IPS-15b (cell line): ENCODE measurements around the gene LRRC8B.
"Not testable (repeated sequence)": the region's sequence is repeated elsewhere in the genome, so short reads cannot be mapped to it uniquely, and the experiment has no call there.

Experiments
- H3K27me3 ChIP-seq: one replicate; pipeline ENCODE4 v1.6.1; 2013; ENCODE audit warnings: low read length; ENCODE audit not compliant: control insufficient read depth, insufficient read depth
- H3K36me3 ChIP-seq: one replicate; pipeline ENCODE4 v1.6.1; 2013; ENCODE audit warnings: low read length; ENCODE audit not compliant: control insufficient read depth, insufficient read depth
- H3K4me1 ChIP-seq: one replicate; pipeline ENCODE4 v1.6.1; 2013; ENCODE audit warnings: mild to moderate bottlenecking, low read length; ENCODE audit not compliant: control insufficient read depth, insufficient read depth
- H3K4me3 ChIP-seq: one replicate; pipeline ENCODE4 v1.5.1; 2013; ENCODE audit warnings: low read depth, low read length
- H3K9ac ChIP-seq: one replicate; pipeline ENCODE4 v1.6.1; 2013; ENCODE audit warnings: low read depth, mild to moderate bottlenecking, low read length
- H3K9me3 ChIP-seq: one replicate; pipeline ENCODE4 v1.6.1; 2013; ENCODE audit warnings: mild to moderate bottlenecking, low read length; ENCODE audit not compliant: control insufficient read depth, insufficient read depth

The LRRC8B gene

GRCh38 chr1:89578151-89578550 is 53.5 kb downstream of the LRRC8B start:
- Histone ChIP-seq H3K9me3 (no peaks in the 10 kb centered on the region), H3K36me3 (peaks cover 4% of the 10 kb centered on the region), H3K4me1 (no peaks in the 10 kb centered on the region), H3K4me3 (no peak overlapping the region), H3K27me3 (no peaks in the 10 kb centered on the region), H3K9ac (no peak overlapping the region)

- Histone ChIP-seq H3K9me3 (no peaks in the 10 kb centered on the region), H3K9ac (no peak overlapping the region), H3K4me3 (no peak overlapping the region), H3K4me1 (no peaks in the 10 kb centered on the region), H3K27me3 (no peaks in the 10 kb centered on the region), H3K36me3 (peaks cover 5% of the 10 kb centered on the region)
These were observed 54.5 kb downstream of the LRRC8B start for GRCh38 chr1:89578946-89579684.

GRCh38 chr1:89580036-89580435 is 55.4 kb downstream of the LRRC8B start:
- Histone ChIP-seq H3K36me3 (peaks cover 5% of the 10 kb centered on the region), H3K9ac (no peak overlapping the region), H3K9me3 (no peaks in the 10 kb centered on the region), H3K27me3 (no peaks in the 10 kb centered on the region), H3K4me3 (no peak overlapping the region), H3K4me1 (no peaks in the 10 kb centered on the region)

- no peaks in the 10 kb centered on the region for H3K9me3 ChIP-seq
- H3K27me3 ChIP-seq: no peaks in the 10 kb centered on the region
- H3K9ac ChIP-seq: no peak overlapping the region
- no peaks in the 10 kb centered on the region for H3K4me1 ChIP-seq
- H3K4me3 ChIP-seq: no peak overlapping the region
- H3K36me3 ChIP-seq: peaks cover 5% of the 10 kb centered on the region
These were observed 57.2 kb downstream of the LRRC8B start for GRCh38 chr1:89581859-89582258.

- Histone ChIP-seq H3K4me1 (peaks cover 1% of the 10 kb centered on the region), H3K36me3 (peaks cover 5% of the 10 kb centered on the region), H3K4me3 (no peak overlapping the region), H3K9ac (no peak overlapping the region), H3K9me3 (no peaks in the 10 kb centered on the region), H3K27me3 (no peaks in the 10 kb centered on the region)
These were observed 57.9 kb downstream of the LRRC8B start for GRCh38 chr1:89582571-89582970.

- H3K36me3 ChIP-seq: peaks cover 5% of the 10 kb centered on the region
- H3K27me3 ChIP-seq: no peaks in the 10 kb centered on the region
- peaks cover 4% of the 10 kb centered on the region for H3K4me1 ChIP-seq
- no peak overlapping the region for H3K4me3 ChIP-seq
- H3K9ac ChIP-seq: no peak overlapping the region
- no peaks in the 10 kb centered on the region for H3K9me3 ChIP-seq
These were observed 59.6 kb downstream of the LRRC8B start for GRCh38 chr1:89584211-89584610.

- Histone ChIP-seq H3K36me3 (peaks cover 5% of the 10 kb centered on the region), H3K4me3 (no peak overlapping the region), H3K9me3 (no peaks in the 10 kb centered on the region), H3K27me3 (no peaks in the 10 kb centered on the region), H3K4me1 (peaks cover 4% of the 10 kb centered on the region), H3K9ac (no peak overlapping the region)
These were observed 60.2 kb downstream of the LRRC8B start for GRCh38 chr1:89584781-89585180.

GRCh38 chr1:89587729-89588161 is 63.1 kb downstream of the LRRC8B start:
- Histone ChIP-seq H3K4me3 (no peak overlapping the region), H3K4me1 (peaks cover 9% of the 10 kb centered on the region), H3K9me3 (no peaks in the 10 kb centered on the region), H3K27me3 (no peaks in the 10 kb centered on the region), H3K9ac (no peak overlapping the region), H3K36me3 (peaks cover 5% of the 10 kb centered on the region)

- Histone ChIP-seq H3K4me1 (peaks cover 9% of the 10 kb centered on the region), H3K9ac (no peak overlapping the region), H3K9me3 (no peaks in the 10 kb centered on the region), H3K27me3 (no peaks in the 10 kb centered on the region), H3K4me3 (no peak overlapping the region), H3K36me3 (no peaks in the 10 kb centered on the region)
These were observed 63.9 kb downstream of the LRRC8B start for GRCh38 chr1:89588480-89588879.

GRCh38 chr1:89589515-89589914 is 64.9 kb downstream of the LRRC8B start:
- no peak overlapping the region for H3K9ac ChIP-seq
- peaks cover 15% of the 10 kb centered on the region for H3K4me1 ChIP-seq
- no peaks in the 10 kb centered on the region for H3K9me3 ChIP-seq
- no peak overlapping the region for H3K4me3 ChIP-seq
- H3K36me3 ChIP-seq: no peaks in the 10 kb centered on the region
- no peaks in the 10 kb centered on the region for H3K27me3 ChIP-seq

GRCh38 chr1:89590341-89591080 is 65.9 kb downstream of the LRRC8B start:
- no peak overlapping the region for H3K9ac ChIP-seq
- no peaks in the 10 kb centered on the region for H3K36me3 ChIP-seq
- H3K4me1 ChIP-seq: peaks cover 15% of the 10 kb centered on the region
- no peaks in the 10 kb centered on the region for H3K27me3 ChIP-seq
- no peaks in the 10 kb centered on the region for H3K9me3 ChIP-seq
- no peak overlapping the region for H3K4me3 ChIP-seq

GRCh38 chr1:89592861-89593302 is 68.3 kb downstream of the LRRC8B start:
- H3K27me3 ChIP-seq, H3K9ac ChIP-seq: not testable (repeated sequence)

More at GRCh38 chr1:89592861-89593302, 68.3 kb downstream of the LRRC8B start:
- not testable (repeated sequence) for H3K9me3 ChIP-seq, H3K36me3 ChIP-seq, H3K4me3 ChIP-seq
- peaks cover 15% of the 10 kb centered on the region for H3K4me1 ChIP-seq
